Measurements from ENCODE around the gene CUX1. TPM values are rescaled to one million over a fixed set of nuclear protein-coding genes. Genes with fewer than 3 reads are reported as not detected.
A peak's percentile ranks its signal among the peaks of the same experiment; 100 is the strongest.

The CUX1 gene
- total and polyA plus RNA-seq, 2 of the 13 experiments (the other 11 are each of a cell fraction or from before 2014, with no cell fraction given): 13.7 to 14.9 TPM

DNA sequence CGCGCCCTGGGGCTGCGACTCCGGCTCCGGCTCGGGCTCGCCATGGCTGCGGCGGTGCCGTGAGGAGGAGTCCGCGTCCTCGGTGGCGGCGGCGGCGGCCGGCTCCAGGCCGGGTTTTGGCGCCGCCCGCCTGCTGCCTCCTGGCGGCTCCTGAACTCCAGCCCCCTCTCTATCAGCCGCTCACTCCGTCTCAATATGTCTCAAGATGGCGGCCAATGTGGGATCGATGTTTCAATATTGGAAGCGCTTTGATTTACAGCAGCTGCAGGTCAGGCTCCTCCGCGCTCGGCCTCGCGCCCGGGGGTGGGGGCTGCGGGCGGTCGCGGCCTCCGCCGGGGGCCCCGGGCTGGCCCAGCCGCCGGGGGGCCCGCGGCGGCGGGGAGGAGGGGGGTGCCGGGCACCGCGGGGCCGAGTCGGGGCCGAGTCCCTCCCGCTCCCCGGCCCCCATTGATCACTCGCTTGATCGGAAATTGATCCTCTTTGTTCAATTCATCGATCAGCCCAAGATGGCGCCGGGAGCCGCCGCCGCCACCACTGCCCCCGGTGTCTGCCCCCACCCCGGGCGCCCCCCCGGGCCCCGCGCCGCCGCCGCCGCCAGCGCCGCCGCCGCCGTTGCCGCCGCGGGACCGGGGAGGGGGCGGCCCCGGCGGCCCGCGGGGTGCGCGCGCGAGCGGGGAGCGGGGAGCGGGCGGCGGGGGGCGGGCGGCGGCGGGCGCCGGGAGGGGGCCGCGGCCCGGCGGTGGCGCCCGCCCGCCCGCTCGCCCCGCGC, 1.4 kb upstream of the CUX1 start (continued):
- no peak for TF ChIP-seq PTBP1 (IDR thresholded peaks at IDR 0.05; ENCODE audit: low read depth, low read length, poor library complexity, severe bottlenecking)
- no peak for TF ChIP-seq GPBP1L1 (CRISPR knock-in tag; IDR thresholded peaks at IDR 0.05)
- no peak for TF ChIP-seq MTA1 (CRISPR knock-in tag; IDR thresholded peaks at IDR 0.05; ENCODE audit: borderline replicate concordance)
- no peak for TF ChIP-seq SRY (CRISPR knock-in tag; IDR thresholded peaks at IDR 0.05)

DNA sequence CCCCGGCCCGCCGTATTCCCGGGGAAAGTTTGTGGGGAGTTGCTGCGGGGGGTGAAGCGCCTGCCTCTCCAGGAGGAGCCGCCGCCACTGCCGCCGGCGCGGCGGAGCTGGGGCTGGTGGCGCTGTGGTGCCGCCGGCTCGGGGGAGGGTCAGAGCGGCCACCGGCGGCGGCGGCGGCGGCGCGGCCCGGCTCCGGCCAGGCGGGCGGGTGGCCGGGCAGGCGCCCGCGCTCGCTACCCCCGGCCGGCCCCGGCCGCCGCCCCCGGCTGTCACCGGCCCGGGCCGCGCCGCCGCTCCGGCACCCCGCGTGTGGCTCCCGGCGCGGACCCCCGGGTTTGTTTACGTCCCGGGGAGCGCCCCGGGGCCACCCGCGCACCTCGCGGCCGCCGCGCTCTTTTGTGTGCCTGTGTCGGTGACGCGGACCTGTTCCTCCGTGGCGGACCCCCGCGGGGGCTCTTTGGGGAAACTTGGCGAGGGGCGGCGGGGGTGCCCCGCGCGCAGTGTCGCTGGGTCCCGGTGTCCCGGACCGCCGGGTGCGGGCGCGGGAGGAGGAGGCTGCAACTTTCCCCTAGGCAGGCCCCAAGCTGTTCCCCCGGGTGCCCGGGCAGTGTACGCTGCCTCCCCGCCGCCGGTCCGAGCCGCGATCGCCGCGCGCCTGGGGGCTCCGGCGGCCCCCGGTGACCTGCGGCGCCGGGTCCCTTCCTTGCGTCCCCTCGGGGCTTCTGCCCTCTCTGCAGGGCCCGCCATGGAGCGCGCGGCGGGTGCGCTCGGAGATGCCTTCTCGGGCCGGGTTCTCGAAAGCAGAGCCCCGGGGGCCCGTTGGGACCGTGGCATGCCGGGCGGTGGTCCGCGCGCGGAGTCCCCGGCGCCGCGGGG, 593 bp upstream of the CUX1 start:
- intact Hi-C loops (cut with micrococcal nuclease; ENCODE audit: unreplicated experiment) (loop anchor here (2.0 to 5.0 kb wide), 2 partner anchors 40 to 66 kb away; no protein-coding TSS in a partner anchor), in situ Hi-C loops (cut with HindIII; ENCODE audit: extremely low pct_ligation_motif_present, low pct_unique_long_range_greater_than_20kb) (loop anchor here (5.0 to 10.0 kb wide), 3 partner anchors 75 to 438 kb away; no protein-coding TSS in a partner anchor)
- ChIA-PET POLR2A (interaction anchor here (2.3 kb wide), 1 partner anchor 39 kb away, joined by 5 read pairs; no protein-coding TSS in a partner anchor), CTCF (ENCODE audit: low intra/inter-chr PET ratio, low total read pairs) (no interaction called here)
- no TSS peak for BruUV-seq (replicated peaks)
- WGBS (ENCODE audit: low lambda C conversion rate): 3% methylated on average over 7 of the region's 130 CpGs
- Histone ChIP-seq H3K27ac (ENCODE audit: extremely low read length, insufficient read depth, low read length) (peak overlapping the region; percentile 54), H2AFZ (ENCODE audit: low read length) (no peak overlapping the region), H4K20me1 (ENCODE audit: insufficient read depth, low read length) (peaks cover 24% of the 10 kb centered on the region), H3K27me3 (ENCODE audit: control insufficient read depth in 1 of 2, insufficient read depth in 2 of 2, low read length in 2 of 2) (no peaks in the 10 kb centered on the region; a peak in 1 of 5 replicates), H3K4me3 (replicated peaks in 1 of 3; ENCODE audit: insufficient read depth in 1 of 3, low read depth in 2 of 3, low read length in 3 of 3) (peak overlapping the region; percentile 81 to 85 (median 83)), H3K4me1 (ENCODE audit: insufficient read depth, low read length) (peaks cover 47% of the 10 kb centered on the region), H3K4me2 (ENCODE audit: low read depth, low read length) (peak overlapping the region; percentile 71), H3K9ac (ENCODE audit: insufficient read depth, low read depth, low read length) (peak overlapping the region; percentile 82), H3K9me3 (ENCODE audit: low read length) (no peaks in the 10 kb centered on the region), H3K36me3 (replicated peaks in 1 of 2; ENCODE audit: control insufficient read depth in 1 of 2, insufficient read depth in 2 of 2, low read length in 2 of 2) (no peaks in the 10 kb centered on the region), H3K79me2 (ENCODE audit: insufficient read depth, low read length) (peaks cover 38% of the 10 kb centered on the region)
- peak; percentile 11 for ATAC-seq
- no peak for DNase-seq (ENCODE audit: low spot score)
- no peak for FAIRE-seq
- TF ChIP-seq ZFY (CRISPR knock-in tag; IDR thresholded peaks at IDR 0.05): peak; percentile 31; the same call in 1 of the 2 replicates
- no peak for TF ChIP-seq ZMYM2 (CRISPR knock-in tag; IDR thresholded peaks at IDR 0.05)
- TF ChIP-seq, protein P1, sequence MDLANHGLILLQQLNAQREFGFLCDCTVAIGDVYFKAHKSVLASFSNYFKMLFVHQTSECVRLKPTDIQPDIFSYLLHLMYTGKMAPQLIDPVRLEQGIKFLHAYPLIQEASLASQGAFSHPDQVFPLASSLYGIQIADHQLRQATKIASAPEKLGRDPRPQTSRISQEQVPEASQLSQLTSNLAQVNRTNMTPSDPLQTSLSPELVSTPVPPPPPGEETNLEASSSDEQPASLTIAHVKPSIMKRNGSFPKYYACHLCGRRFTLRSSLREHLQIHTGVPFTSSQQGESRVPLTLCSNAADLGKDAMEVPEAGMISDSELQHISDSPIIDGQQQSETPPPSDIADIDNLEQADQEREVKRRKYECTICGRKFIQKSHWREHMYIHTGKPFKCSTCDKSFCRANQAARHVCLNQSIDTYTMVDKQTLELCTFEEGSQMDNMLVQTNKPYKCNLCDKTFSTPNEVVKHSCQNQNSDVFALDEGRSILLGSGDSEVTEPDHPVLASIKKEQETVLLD (CRISPR knock-in tag; IDR thresholded peaks at IDR 0.05; ENCODE audit: low read depth): peak; percentile 32; the same call in 1 of the 2 replicates
- peak; percentile 47; the same call in 1 of the 2 replicates for TF ChIP-seq ZNF687 (CRISPR knock-in tag; IDR thresholded peaks at IDR 0.05)
- peak; percentile 66 for TF ChIP-seq ZNF574 (CRISPR knock-in tag; IDR thresholded peaks at IDR 0.05)
